ENCODE results near the gene GPD1.

GPD1 gene

GRCh38 chr12:50086148-50086547 is 17.7 kb upstream of the GPD1 start:
- no peak for TF ChIP-seq CTCF (IDR thresholded peaks at IDR 0.05; ENCODE audit: low read depth, low read length)
- in situ Hi-C loops (cut with HindIII; ENCODE audit: low sequenced_read_pairs), result no loop called here
- H3K4me3 ChIP-seq (ENCODE audit: low read depth, low read length), result peak overlapping the region; percentile 88
- DNase-seq (ENCODE audit: low read depth, low spot score), result no peak

- in situ Hi-C loops (cut with HindIII; ENCODE audit: low sequenced_read_pairs), result no loop called here
- TF ChIP-seq CTCF (IDR thresholded peaks at IDR 0.05; ENCODE audit: low read depth, low read length), result no peak
- no peak for DNase-seq (ENCODE audit: low read depth, low spot score)
- no peak overlapping the region for H3K4me3 ChIP-seq (ENCODE audit: low read depth, low read length)
These were observed 16.7 kb upstream of the GPD1 start for GRCh38 chr12:50087151-50087550.

- H3K4me3 ChIP-seq (ENCODE audit: low read depth, low read length), result no peak overlapping the region
- in situ Hi-C loops (cut with HindIII; ENCODE audit: low sequenced_read_pairs), result no loop called here
- peak; percentile 61 for DNase-seq (ENCODE audit: low read depth, low spot score)
- TF ChIP-seq CTCF (IDR thresholded peaks at IDR 0.05; ENCODE audit: low read depth, low read length), result no peak
These were observed 15.8 kb upstream of the GPD1 start for GRCh38 chr12:50087995-50088394.

- in situ Hi-C loops (cut with HindIII; ENCODE audit: low sequenced_read_pairs), result no loop called here
- DNase-seq (ENCODE audit: low read depth, low spot score), result peak; percentile 53
- peak; percentile 84 for TF ChIP-seq CTCF (IDR thresholded peaks at IDR 0.05; ENCODE audit: low read depth, low read length)
- no peak overlapping the region for H3K4me3 ChIP-seq (ENCODE audit: low read depth, low read length)
These were observed 15.1 kb upstream of the GPD1 start for GRCh38 chr12:50088577-50089335.

GRCh38 chr12:50089730-50090129 is 14.1 kb upstream of the GPD1 start:
- DNase-seq (ENCODE audit: low read depth, low spot score), result no peak
- no peak for TF ChIP-seq CTCF (IDR thresholded peaks at IDR 0.05; ENCODE audit: low read depth, low read length)

GRCh38 chr12:50090391-50090790 is 13.4 kb upstream of the GPD1 start:
- H3K4me3 ChIP-seq (ENCODE audit: low read depth, low read length), result no peak overlapping the region
- TF ChIP-seq CTCF (IDR thresholded peaks at IDR 0.05; ENCODE audit: low read depth, low read length), result no peak
- in situ Hi-C loops (cut with HindIII; ENCODE audit: low sequenced_read_pairs), result no loop called here
- no peak for DNase-seq (ENCODE audit: low read depth, low spot score)

More at GRCh38 chr12:50089730-50090129, 14.1 kb upstream of the GPD1 start:
- H3K4me3 ChIP-seq (ENCODE audit: low read depth, low read length), result no peak overlapping the region
- in situ Hi-C loops (cut with HindIII; ENCODE audit: low sequenced_read_pairs), result no loop called here
